Neural cell (in vitro differentiated cells): Measurements from ENCODE around the gene FAM118B. TPM values are rescaled to one million over a fixed set of nuclear protein-coding genes. Genes with fewer than 3 reads are reported as not detected.

ENCODE experiments used
- H2AFZ ChIP-seq: fragments of 200-600, 300-800 bp; sonication (generic), shearing (Covaris generic); 2 replicates; pipeline ENCODE4 v1.6.0; 2014; ENCODE audit warnings: low read depth, mild to moderate bottlenecking, antibody characterized with exemption, low read length, moderate library complexity
- H3F3A ChIP-seq: fragments of 200-600 bp; shearing (Covaris generic); 2 replicates; pipeline ENCODE4 v1.6.1; 2016; ENCODE audit warnings: mild to moderate bottlenecking, moderate library complexity, mixed read lengths, antibody characterized with exemption, low read length; ENCODE audit not compliant: insufficient read depth, poor library complexity, severe bottlenecking
- H3K27ac ChIP-seq: fragments of 200-600, 300-800 bp; sonication (generic), shearing (Covaris generic); 2 replicates; pipeline ENCODE4 v1.5.1; 2014; ENCODE audit warnings: mild to moderate bottlenecking, low read length, moderate library complexity
- H3K27me3 ChIP-seq: fragments of 300-800, 200-600 bp; sonication (generic), shearing (Covaris generic); 2 replicates; pipeline ENCODE4 v1.6.0; 2014; ENCODE audit warnings: mild to moderate bottlenecking, low read depth, low read length, moderate library complexity; ENCODE audit not compliant: insufficient read depth
- H3K36me3 ChIP-seq: fragments of 300-800, 200-600 bp; sonication (generic), shearing (Covaris generic); 2 replicates; pipeline ENCODE4 v1.5.1; 2014; ENCODE audit warnings: mild to moderate bottlenecking, antibody characterized with exemption, low read length, moderate library complexity; ENCODE audit not compliant: insufficient read depth
- H3K4me2 ChIP-seq: fragments of 300-800, 200-600 bp; sonication (generic), shearing (Covaris generic); 2 replicates; pipeline ENCODE4 v1.6.0; 2014; ENCODE audit warnings: mild to moderate bottlenecking, low read length
- H3K4me3 ChIP-seq: fragments of 300-800, 200-600 bp; sonication (generic), shearing (Covaris generic); 2 replicates; pipeline ENCODE4 v1.5.1; 2014; ENCODE audit warnings: mild to moderate bottlenecking, low read length, moderate library complexity
- H3K79me2 ChIP-seq: fragments of 200-600 bp; shearing (Covaris generic); replicated peaks from 2 replicates; pipeline ENCODE4 v1.6.0; 2014; ENCODE audit warnings: mild to moderate bottlenecking, low read length, moderate library complexity; ENCODE audit not compliant: insufficient read depth
- H3K9ac ChIP-seq: fragments of 300-800, 200-600 bp; sonication (generic), shearing (Covaris generic); 2 replicates; pipeline ENCODE4 v1.6.1; 2016; ENCODE audit warnings: mild to moderate bottlenecking, low read length, mixed read lengths
- H3K9me2 ChIP-seq: fragments of 200-600 bp; shearing (Covaris generic); 2 replicates; pipeline ENCODE4 v1.6.1; 2016; ENCODE audit warnings: mild to moderate bottlenecking, low read length, mixed read lengths; ENCODE audit not compliant: insufficient read depth
- H3K9me3 ChIP-seq: fragments of 200-600, 300-800 bp; sonication (generic), shearing (Covaris generic); 2 replicates; pipeline ENCODE4 v1.6.1; 2016; ENCODE audit warnings: mild to moderate bottlenecking, mixed run types, low read length, moderate library complexity, mixed read lengths
- H4K20me1 ChIP-seq: fragments of 200-600 bp; shearing (Covaris generic); 2 replicates; pipeline ENCODE4 v1.6.1; 2016; ENCODE audit warnings: mild to moderate bottlenecking, mixed run types; ENCODE audit not compliant: insufficient read depth
- CTCF ChIP-seq: fragments of 450-650 bp; IDR thresholded peaks from 2 replicates; pipeline ENCODE4 v1.5.1; 2014; ENCODE audit warnings: antibody characterized with exemption, mild to moderate bottlenecking, moderate library complexity; ENCODE audit not compliant: poor library complexity, severe bottlenecking
- EP300 ChIP-seq: fragments of 450-650 bp; conservative IDR thresholded peaks from 2 replicates; pipeline ENCODE4 v1.6.1; 2014; ENCODE audit warnings: antibody characterized with exemption, mild to moderate bottlenecking, moderate library complexity; ENCODE audit not compliant: poor library complexity, severe bottlenecking
- EZH2 ChIP-seq: fragments of 200-600, 300-800 bp; shearing (Covaris generic), sonication (generic); IDR thresholded peaks from 2 replicates; pipeline ENCODE4 v1.6.1; 2014; ENCODE audit warnings: antibody characterized with exemption, low read length, borderline replicate concordance, mild to moderate bottlenecking; ENCODE audit not compliant: insufficient read depth, poor library complexity, severe bottlenecking
- MXI1 ChIP-seq: fragments of 450-650 bp; conservative IDR thresholded peaks from 2 replicates; pipeline ENCODE4 v1.6.1; 2014; ENCODE audit warnings: antibody characterized with exemption, mild to moderate bottlenecking; ENCODE audit not compliant: poor library complexity, severe bottlenecking
- POLR2AphosphoS5 ChIP-seq: IDR thresholded peaks from 2 replicates; pipeline ENCODE4 v1.6.1; 2012
- RAD21 ChIP-seq: fragments of 450-650 bp; conservative IDR thresholded peaks from 2 replicates; pipeline ENCODE4 v1.6.1; 2014; ENCODE audit warnings: antibody characterized with exemption, mild to moderate bottlenecking, moderate library complexity
- SMC3 ChIP-seq: fragments of 450-650 bp; conservative IDR thresholded peaks from 2 replicates; pipeline ENCODE4 v1.6.1; 2014; ENCODE audit warnings: antibody characterized with exemption, mild to moderate bottlenecking, moderate library complexity; ENCODE audit not compliant: poor library complexity
- TAF1 ChIP-seq: IDR thresholded peaks from 2 replicates; pipeline ENCODE4 v1.6.1; 2012; ENCODE audit warnings: low read depth
- polyA plus RNA-seq: library from polyadenylated mRNA; depleted of rRNA; stranded (reverse); fragments of >200 nt; gene quantifications from 2 replicates; pipeline ENCODE4 v1.2.3, GENCODE V29; 2014
- TF ChIP-seq, protein P1 (sequence below): IDR thresholded peaks from 2 replicates; pipeline ENCODE4 v1.6.1; 2012; ENCODE audit warnings: borderline replicate concordance

The FAM118B gene
- polyA plus RNA-seq, 1 donor from 2014 or later: 54.1 TPM

DNA sequence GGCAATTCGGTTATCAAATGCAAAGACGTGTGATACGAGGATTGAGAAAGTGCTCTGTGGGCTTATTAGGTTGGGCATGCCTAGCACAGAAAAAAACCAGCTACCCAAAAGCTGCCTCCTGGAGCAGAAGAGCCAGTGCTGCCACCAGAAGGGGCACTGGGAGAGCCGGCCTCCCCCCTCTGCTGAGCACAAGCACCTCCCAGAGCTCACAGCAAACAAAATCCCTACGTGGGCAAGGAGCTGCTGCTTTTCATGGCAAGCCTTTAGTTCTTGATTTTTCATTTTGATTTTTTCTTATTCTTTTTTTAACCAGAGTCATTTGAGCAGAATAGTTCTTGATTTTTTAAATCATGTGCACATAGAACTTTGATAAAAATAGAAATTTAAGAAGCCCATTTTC, 12.9 kb upstream of the FAM118B start:
- Histone ChIP-seq H3K4me3 (no peak overlapping the region), H3F3A (no peaks in the 10 kb centered on the region), H2AFZ (no peak overlapping the region), H3K79me2 (no peaks in the 10 kb centered on the region), H3K9me3 (no peaks in the 10 kb centered on the region), H3K36me3 (no peaks in the 10 kb centered on the region), H3K27ac (no peak overlapping the region), H3K4me2 (no peak overlapping the region), H3K9ac (no peak overlapping the region), H3K27me3 (no peaks in the 10 kb centered on the region), H3K9me2 (no peaks in the 10 kb centered on the region), H4K20me1 (no peaks in the 10 kb centered on the region)
- TF ChIP-seq TAF1: no peak
- TF ChIP-seq MXI1: no peak
- no peak for TF ChIP-seq CTCF
- no peak for TF ChIP-seq EZH2
- TF ChIP-seq, protein P1, sequence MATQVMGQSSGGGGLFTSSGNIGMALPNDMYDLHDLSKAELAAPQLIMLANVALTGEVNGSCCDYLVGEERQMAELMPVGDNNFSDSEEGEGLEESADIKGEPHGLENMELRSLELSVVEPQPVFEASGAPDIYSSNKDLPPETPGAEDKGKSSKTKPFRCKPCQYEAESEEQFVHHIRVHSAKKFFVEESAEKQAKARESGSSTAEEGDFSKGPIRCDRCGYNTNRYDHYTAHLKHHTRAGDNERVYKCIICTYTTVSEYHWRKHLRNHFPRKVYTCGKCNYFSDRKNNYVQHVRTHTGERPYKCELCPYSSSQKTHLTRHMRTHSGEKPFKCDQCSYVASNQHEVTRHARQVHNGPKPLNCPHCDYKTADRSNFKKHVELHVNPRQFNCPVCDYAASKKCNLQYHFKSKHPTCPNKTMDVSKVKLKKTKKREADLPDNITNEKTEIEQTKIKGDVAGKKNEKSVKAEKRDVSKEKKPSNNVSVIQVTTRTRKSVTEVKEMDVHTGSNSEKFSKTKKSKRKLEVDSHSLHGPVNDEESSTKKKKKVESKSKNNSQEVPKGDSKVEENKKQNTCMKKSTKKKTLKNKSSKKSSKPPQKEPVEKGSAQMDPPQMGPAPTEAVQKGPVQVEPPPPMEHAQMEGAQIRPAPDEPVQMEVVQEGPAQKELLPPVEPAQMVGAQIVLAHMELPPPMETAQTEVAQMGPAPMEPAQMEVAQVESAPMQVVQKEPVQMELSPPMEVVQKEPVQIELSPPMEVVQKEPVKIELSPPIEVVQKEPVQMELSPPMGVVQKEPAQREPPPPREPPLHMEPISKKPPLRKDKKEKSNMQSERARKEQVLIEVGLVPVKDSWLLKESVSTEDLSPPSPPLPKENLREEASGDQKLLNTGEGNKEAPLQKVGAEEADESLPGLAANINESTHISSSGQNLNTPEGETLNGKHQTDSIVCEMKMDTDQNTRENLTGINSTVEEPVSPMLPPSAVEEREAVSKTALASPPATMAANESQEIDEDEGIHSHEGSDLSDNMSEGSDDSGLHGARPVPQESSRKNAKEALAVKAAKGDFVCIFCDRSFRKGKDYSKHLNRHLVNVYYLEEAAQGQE: no peak
- no peak for TF ChIP-seq SMC3
- no peak for TF ChIP-seq EP300
- no peak for TF ChIP-seq POLR2AphosphoS5
- no peak for TF ChIP-seq RAD21

- no peaks in the 10 kb centered on the region for H4K20me1 ChIP-seq
- H3K36me3 ChIP-seq: peaks cover 9% of the 10 kb centered on the region
- H3K4me2 ChIP-seq: no peak overlapping the region
- TF ChIP-seq EZH2 (no peak), POLR2AphosphoS5 (no peak), RAD21 (no peak), EP300 (no peak), CTCF (no peak), SMC3 (no peak), TAF1 (no peak), MXI1 (no peak)
- TF ChIP-seq, protein P1: no peak
- no peaks in the 10 kb centered on the region for H3K9me3 ChIP-seq
- no peaks in the 10 kb centered on the region for H3K79me2 ChIP-seq
- H3F3A ChIP-seq: no peaks in the 10 kb centered on the region
- no peak overlapping the region for H2AFZ ChIP-seq
- H3K4me3 ChIP-seq: no peak overlapping the region
- no peak overlapping the region for H3K27ac ChIP-seq
- no peaks in the 10 kb centered on the region for H3K9me2 ChIP-seq
- H3K9ac ChIP-seq: no peak overlapping the region
- no peaks in the 10 kb centered on the region for H3K27me3 ChIP-seq
Observed at GRCh38 chr11:126202646-126203359, 8.8 kb upstream of the FAM118B start.
